ENCODE data around the gene SERINC2. TPM values are rescaled to one million over a fixed set of nuclear protein-coding genes. Genes with fewer than 3 reads are reported as not detected.
A peak's percentile ranks its signal among the peaks of the same experiment; 100 is the strongest.

SERINC2 gene
- total and polyA plus RNA-seq, 10 of the 15 experiments (the other 5 are each of a cell fraction or from before 2014, with no cell fraction given) = 0.02 to 9.4 (median 0.50) TPM

GRCh38 chr1:31483012-31483946 is 70.3 kb downstream of the SERINC2 start (continued):
- TF ChIP-seq E4F1 (IDR thresholded peaks at IDR 0.05; ENCODE audit: borderline replicate concordance, partially characterized antibody) (peak; percentile 26), TAF1 (IDR thresholded peaks at IDR 0.05; ENCODE audit: borderline replicate concordance, low read depth, low read length) (no peak), PBX3 (IDR thresholded peaks at IDR 0.05; ENCODE audit: insufficient replicate concordance, low read depth, low read length) (peak; percentile 61), SKIL (IDR thresholded peaks at IDR 0.05; ENCODE audit: low read depth, poor library complexity, severe bottlenecking) (peak; percentile 80), KLF5 (IDR thresholded peaks at IDR 0.05; ENCODE audit: partially characterized antibody) (peak; percentile 39), MEF2B (IDR thresholded peaks at IDR 0.05; ENCODE audit: partially characterized antibody, poor library complexity, severe bottlenecking) (peak; percentile 84), CUX1 (IDR thresholded peaks at IDR 0.05; ENCODE audit: insufficient replicate concordance, low read depth, low read length) (peak; percentile 34), E2F8 (IDR thresholded peaks at IDR 0.05; ENCODE audit: low read depth, partially characterized antibody) (peak; percentile 23), CREM (IDR thresholded peaks at IDR 0.05; ENCODE audit: low read depth) (0 out of 2 replicates have a peak, but pooled peaks have one; percentile 13), ATF7 (IDR thresholded peaks at IDR 0.05; ENCODE audit: low read depth) (peak; percentile 91), HDAC6 (IDR thresholded peaks at IDR 0.05; ENCODE audit: unreplicated experiment) (no peak), IKZF2 (IDR thresholded peaks at IDR 0.05) (peak; percentile 61 to 63)
